ENCODE measurements around the gene SLC22A15. TPM values are rescaled to one million over a fixed set of nuclear protein-coding genes. Genes with fewer than 3 reads are reported as not detected.

SLC22A15 gene
- total and polyA plus RNA-seq, 10 of the 15 experiments (the other 5 are each of a cell fraction or from before 2014, with no cell fraction given), result 0.05 to 2.8 (median 0.13) TPM; not detected in 1

- in situ Hi-C loops (cut with MboI) (no loop called here), intact Hi-C loops (cut with micrococcal nuclease; ENCODE audit: unreplicated experiment) (no loop called here)
- TF ChIP-seq, protein P1, sequence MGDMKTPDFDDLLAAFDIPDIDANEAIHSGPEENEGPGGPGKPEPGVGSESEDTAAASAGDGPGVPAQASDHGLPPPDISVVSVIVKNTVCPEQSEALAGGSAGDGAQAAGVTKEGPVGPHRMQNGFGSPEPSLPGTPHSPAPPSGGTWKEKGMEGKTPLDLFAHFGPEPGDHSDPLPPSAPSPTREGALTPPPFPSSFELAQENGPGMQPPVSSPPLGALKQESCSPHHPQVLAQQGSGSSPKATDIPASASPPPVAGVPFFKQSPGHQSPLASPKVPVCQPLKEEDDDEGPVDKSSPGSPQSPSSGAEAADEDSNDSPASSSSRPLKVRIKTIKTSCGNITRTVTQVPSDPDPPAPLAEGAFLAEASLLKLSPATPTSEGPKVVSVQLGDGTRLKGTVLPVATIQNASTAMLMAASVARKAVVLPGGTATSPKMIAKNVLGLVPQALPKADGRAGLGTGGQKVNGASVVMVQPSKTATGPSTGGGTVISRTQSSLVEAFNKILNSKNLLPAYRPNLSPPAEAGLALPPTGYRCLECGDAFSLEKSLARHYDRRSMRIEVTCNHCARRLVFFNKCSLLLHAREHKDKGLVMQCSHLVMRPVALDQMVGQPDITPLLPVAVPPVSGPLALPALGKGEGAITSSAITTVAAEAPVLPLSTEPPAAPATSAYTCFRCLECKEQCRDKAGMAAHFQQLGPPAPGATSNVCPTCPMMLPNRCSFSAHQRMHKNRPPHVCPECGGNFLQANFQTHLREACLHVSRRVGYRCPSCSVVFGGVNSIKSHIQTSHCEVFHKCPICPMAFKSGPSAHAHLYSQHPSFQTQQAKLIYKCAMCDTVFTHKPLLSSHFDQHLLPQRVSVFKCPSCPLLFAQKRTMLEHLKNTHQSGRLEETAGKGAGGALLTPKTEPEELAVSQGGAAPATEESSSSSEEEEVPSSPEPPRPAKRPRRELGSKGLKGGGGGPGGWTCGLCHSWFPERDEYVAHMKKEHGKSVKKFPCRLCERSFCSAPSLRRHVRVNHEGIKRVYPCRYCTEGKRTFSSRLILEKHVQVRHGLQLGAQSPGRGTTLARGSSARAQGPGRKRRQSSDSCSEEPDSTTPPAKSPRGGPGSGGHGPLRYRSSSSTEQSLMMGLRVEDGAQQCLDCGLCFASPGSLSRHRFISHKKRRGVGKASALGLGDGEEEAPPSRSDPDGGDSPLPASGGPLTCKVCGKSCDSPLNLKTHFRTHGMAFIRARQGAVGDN (IDR thresholded peaks at IDR 0.05), result no peak
- no peak for TF ChIP-seq SPI1 (IDR thresholded peaks at IDR 0.05; ENCODE audit: borderline replicate concordance, insufficient read depth, low read depth, low read length)
- no peak for TF ChIP-seq PRDM15 (CRISPR knock-in tag; IDR thresholded peaks at IDR 0.05)
- no peak for TF ChIP-seq IRF4 (IDR thresholded peaks at IDR 0.05; ENCODE audit: low read depth, low read length)
- TF ChIP-seq, protein P2, sequence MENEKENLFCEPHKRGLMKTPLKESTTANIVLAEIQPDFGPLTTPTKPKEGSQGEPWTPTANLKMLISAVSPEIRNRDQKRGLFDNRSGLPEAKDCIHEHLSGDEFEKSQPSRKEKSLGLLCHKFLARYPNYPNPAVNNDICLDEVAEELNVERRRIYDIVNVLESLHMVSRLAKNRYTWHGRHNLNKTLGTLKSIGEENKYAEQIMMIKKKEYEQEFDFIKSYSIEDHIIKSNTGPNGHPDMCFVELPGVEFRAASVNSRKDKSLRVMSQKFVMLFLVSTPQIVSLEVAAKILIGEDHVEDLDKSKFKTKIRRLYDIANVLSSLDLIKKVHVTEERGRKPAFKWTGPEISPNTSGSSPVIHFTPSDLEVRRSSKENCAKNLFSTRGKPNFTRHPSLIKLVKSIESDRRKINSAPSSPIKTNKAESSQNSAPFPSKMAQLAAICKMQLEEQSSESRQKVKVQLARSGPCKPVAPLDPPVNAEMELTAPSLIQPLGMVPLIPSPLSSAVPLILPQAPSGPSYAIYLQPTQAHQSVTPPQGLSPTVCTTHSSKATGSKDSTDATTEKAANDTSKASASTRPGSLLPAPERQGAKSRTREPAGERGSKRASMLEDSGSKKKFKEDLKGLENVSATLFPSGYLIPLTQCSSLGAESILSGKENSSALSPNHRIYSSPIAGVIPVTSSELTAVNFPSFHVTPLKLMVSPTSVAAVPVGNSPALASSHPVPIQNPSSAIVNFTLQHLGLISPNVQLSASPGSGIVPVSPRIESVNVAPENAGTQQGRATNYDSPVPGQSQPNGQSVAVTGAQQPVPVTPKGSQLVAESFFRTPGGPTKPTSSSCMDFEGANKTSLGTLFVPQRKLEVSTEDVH (IDR thresholded peaks at IDR 0.05; ENCODE audit: low read depth, partially characterized antibody), result no peak
- no peak for TF ChIP-seq MTA3 (IDR thresholded peaks at IDR 0.05; ENCODE audit: borderline replicate concordance, low read length)
- no peak for TF ChIP-seq KDM1A (IDR thresholded peaks at IDR 0.05; ENCODE audit: borderline replicate concordance)
- no peak for TF ChIP-seq SIN3A (IDR thresholded peaks at IDR 0.05; ENCODE audit: low read depth, low read length)
- no peak for TF ChIP-seq NR2F1 (conservative IDR thresholded peaks at IDR 0.05)
- no peak for TF ChIP-seq NBN (IDR thresholded peaks at IDR 0.05)
- TF ChIP-seq SUZ12 (IDR thresholded peaks at IDR 0.05; ENCODE audit: unreplicated experiment), result no peak
- TF ChIP-seq CEBPB (IDR thresholded peaks at IDR 0.05; ENCODE audit: borderline replicate concordance in 1 of 2, low read depth in 2 of 2, low read length in 2 of 2), result no peak
- no peak for TF ChIP-seq MYC (IDR thresholded peaks at IDR 0.05; ENCODE audit: insufficient read depth, insufficient read length, insufficient replicate concordance, low read length, severe bottlenecking)
- Histone ChIP-seq H3K4me3 (no peak overlapping the region), H3K79me2 (ENCODE audit: control insufficient read depth, insufficient read depth, low read length) (no peaks in the 10 kb centered on the region), H3K36me3 (ENCODE audit: control insufficient read depth in 2 of 2, insufficient read depth in 2 of 2, low read length in 1 of 2) (no peaks in the 10 kb centered on the region), H3K9me3 (replicated peaks; ENCODE audit: control insufficient read depth, insufficient read depth, low read length) (no peaks in the 10 kb centered on the region), H4K20me1 (ENCODE audit: control insufficient read depth, insufficient read depth) (no peaks in the 10 kb centered on the region), H3K27me3 (replicated peaks in 1 of 2; ENCODE audit: control insufficient read depth in 2 of 2, insufficient read depth in 2 of 2, low read length in 1 of 2) (no peaks in the 10 kb centered on the region), H3K27ac (ENCODE audit: control insufficient read depth, insufficient read depth) (no peak overlapping the region), H3K9ac (ENCODE audit: control insufficient read depth, insufficient read depth, low read length) (no peak overlapping the region), H2AFZ (ENCODE audit: control insufficient read depth, low read depth, low read length) (no peak overlapping the region), H3K4me1 (ENCODE audit: control insufficient read depth, insufficient read depth, low read length) (no peaks in the 10 kb centered on the region), H3K4me2 (ENCODE audit: control insufficient read depth, insufficient read depth) (no peak overlapping the region)
- RAD21 ChIA-PET (ENCODE audit: unreplicated experiment), result no interaction called here
- no TSS peak for BruUV-seq (replicated peaks)
- DNase-seq (ENCODE audit: low read depth, low spot score) (no peak), ATAC-seq (no peak), FAIRE-seq (no peak)
- POLR2A ChIA-PET, result no interaction called here
- SMC1A ChIA-PET (ENCODE audit: uncharacterized antibody, unreplicated experiment), result interaction anchor here (0.8 kb wide), 1 partner anchor 94 kb away, joined by 3 read pairs; no protein-coding TSS in a partner anchor
- 0% methylated on average over 1 of the region's 1 CpG for WGBS (ENCODE audit: insufficient coverage, insufficient replicate concordance, low lambda C conversion rate, missing lambda C conversion rate)
- CTCF ChIA-PET, result interaction anchor here (0.8 to 5.0 kb wide), 3 partner anchors 7 to 31 kb away, joined by 3 to 18 read pairs (median 10); no protein-coding TSS in a partner anchor
Observed at GRCh38 chr1:115988953-115989352, 12.6 kb downstream of the SLC22A15 start.

All from GM12878 (cell line).